Measurements from ENCODE around the gene OSBPL3.

The OSBPL3 gene

DNA sequence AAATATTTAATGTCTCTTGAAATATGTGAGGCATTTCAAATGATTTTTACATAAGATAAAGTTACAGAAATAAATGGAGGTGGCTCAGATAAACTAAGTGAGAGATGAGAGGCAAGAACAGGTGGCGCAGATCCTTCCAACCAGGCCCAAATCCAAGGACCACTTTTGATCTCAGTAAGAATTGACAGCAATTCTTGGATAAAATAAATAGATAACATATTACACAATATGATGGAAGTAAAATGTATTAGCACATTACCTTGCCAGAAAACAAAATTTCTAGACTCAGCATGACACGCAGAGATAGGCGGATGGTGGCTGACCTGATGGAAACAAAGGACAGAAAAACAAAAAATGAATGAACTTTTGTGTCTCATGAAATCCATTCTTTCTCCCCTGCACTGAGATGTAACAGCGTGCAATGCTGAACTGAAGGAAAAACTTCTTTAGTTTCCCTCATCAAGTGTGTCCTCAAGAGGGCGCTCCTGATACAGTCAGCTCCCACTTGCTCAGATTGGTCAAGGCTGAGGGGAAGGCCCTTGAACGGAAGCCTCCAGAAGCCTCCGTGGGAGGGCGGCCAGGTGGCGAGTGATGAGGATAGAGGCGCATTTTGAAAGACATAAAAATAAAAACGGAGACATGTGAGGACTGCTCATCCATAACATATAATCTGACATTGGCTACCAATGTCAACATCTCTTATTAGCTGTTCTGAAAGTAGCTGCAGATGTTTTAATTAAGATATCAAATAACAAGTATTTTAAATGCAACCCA, 159.9 kb downstream of the OSBPL3 start:
- H3K4me1 ChIP-seq (ENCODE audit: control insufficient read depth, insufficient read depth, low read length): 0 out of 2 replicates have a peak, but pooled peaks cover 4% of the 10 kb centered on the region
- no peak overlapping the region for H3K4me3 ChIP-seq (ENCODE audit: low read depth, low read length)
- no peak overlapping the region for H3K27ac ChIP-seq (ENCODE audit: extremely low read depth, low read depth, low read length)
- H3K36me3 ChIP-seq (ENCODE audit: control insufficient read depth in 2 of 2, insufficient read depth in 1 of 2, low read length in 2 of 2): peaks cover 3 to 5% of the 10 kb centered on the region in 2 experiments; a peak in 2 of 3 replicates
- CTCF ChIA-PET: interaction anchor here (0.6 to 3.8 kb wide), 35 partner anchors 8 to 619 kb away, joined by 3 to 52 read pairs (median 4); partner anchors contain the start of gene OSBPL3
- H3K9me3 ChIP-seq (ENCODE audit: control insufficient read depth, insufficient read depth, low read depth, low read length): no peaks in the 10 kb centered on the region
- POLR2A ChIA-PET: no interaction called here
- TF ChIP-seq, protein P1, sequence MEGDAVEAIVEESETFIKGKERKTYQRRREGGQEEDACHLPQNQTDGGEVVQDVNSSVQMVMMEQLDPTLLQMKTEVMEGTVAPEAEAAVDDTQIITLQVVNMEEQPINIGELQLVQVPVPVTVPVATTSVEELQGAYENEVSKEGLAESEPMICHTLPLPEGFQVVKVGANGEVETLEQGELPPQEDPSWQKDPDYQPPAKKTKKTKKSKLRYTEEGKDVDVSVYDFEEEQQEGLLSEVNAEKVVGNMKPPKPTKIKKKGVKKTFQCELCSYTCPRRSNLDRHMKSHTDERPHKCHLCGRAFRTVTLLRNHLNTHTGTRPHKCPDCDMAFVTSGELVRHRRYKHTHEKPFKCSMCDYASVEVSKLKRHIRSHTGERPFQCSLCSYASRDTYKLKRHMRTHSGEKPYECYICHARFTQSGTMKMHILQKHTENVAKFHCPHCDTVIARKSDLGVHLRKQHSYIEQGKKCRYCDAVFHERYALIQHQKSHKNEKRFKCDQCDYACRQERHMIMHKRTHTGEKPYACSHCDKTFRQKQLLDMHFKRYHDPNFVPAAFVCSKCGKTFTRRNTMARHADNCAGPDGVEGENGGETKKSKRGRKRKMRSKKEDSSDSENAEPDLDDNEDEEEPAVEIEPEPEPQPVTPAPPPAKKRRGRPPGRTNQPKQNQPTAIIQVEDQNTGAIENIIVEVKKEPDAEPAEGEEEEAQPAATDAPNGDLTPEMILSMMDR (tag by site-specific recombination; IDR thresholded peaks at IDR 0.05): peak; percentile 48; the same call in 1 of the 2 replicates
- TF ChIP-seq ZFP69B (tag by site-specific recombination; IDR thresholded peaks at IDR 0.05) (no peak), ZNF660 (tag by site-specific recombination; IDR thresholded peaks at IDR 0.05) (no peak), ZNF433 (tag by site-specific recombination; IDR thresholded peaks at IDR 0.05; ENCODE audit: low read depth) (no peak), OSR2 (tag by site-specific recombination; IDR thresholded peaks at IDR 0.05) (peak; percentile 65), ZNF341 (tag by site-specific recombination; IDR thresholded peaks at IDR 0.05; ENCODE audit: low read depth) (no peak), GLI2 (tag by site-specific recombination; IDR thresholded peaks at IDR 0.05; ENCODE audit: borderline replicate concordance, low read depth) (no peak), ZNF600 (tag by site-specific recombination; IDR thresholded peaks at IDR 0.05) (no peak), ZNF24 (tag by site-specific recombination; IDR thresholded peaks at IDR 0.05) (no peak), ZNF670 (tag by site-specific recombination; IDR thresholded peaks at IDR 0.05; ENCODE audit: low read depth) (no peak), SP2 (tag by site-specific recombination; IDR thresholded peaks at IDR 0.05) (no peak), ZFHX2 (tag by site-specific recombination; conservative IDR thresholded peaks at IDR 0.05) (no peak; the same call in 1 of the 2 replicates), ZNF354C (tag by site-specific recombination; IDR thresholded peaks at IDR 0.05; ENCODE audit: borderline replicate concordance, low read depth) (no peak), ZSCAN30 (tag by site-specific recombination; IDR thresholded peaks at IDR 0.05) (no peak), SETDB1 (IDR thresholded peaks at IDR 0.05; ENCODE audit: insufficient read length, low read length) (no peak), ZNF274 (IDR thresholded peaks at IDR 0.05; ENCODE audit: low read length) (no peak), ZNF274 (tag by site-specific recombination; IDR thresholded peaks at IDR 0.05; ENCODE audit: borderline replicate concordance) (no peak), ZNF214 (tag by site-specific recombination; IDR thresholded peaks at IDR 0.05; ENCODE audit: borderline replicate concordance) (no peak), ZNF155 (tag by site-specific recombination; IDR thresholded peaks at IDR 0.05) (no peak), ZNF626 (tag by site-specific recombination; IDR thresholded peaks at IDR 0.05) (no peak), ZIC2 (tag by site-specific recombination; IDR thresholded peaks at IDR 0.05) (no peak), ZNF202 (tag by site-specific recombination; IDR thresholded peaks at IDR 0.05; ENCODE audit: borderline replicate concordance) (no peak)
- TF ChIP-seq, protein P2, sequence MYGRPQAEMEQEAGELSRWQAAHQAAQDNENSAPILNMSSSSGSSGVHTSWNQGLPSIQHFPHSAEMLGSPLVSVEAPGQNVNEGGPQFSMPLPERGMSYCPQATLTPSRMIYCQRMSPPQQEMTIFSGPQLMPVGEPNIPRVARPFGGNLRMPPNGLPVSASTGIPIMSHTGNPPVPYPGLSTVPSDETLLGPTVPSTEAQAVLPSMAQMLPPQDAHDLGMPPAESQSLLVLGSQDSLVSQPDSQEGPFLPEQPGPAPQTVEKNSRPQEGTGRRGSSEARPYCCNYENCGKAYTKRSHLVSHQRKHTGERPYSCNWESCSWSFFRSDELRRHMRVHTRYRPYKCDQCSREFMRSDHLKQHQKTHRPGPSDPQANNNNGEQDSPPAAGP (tag by site-specific recombination; IDR thresholded peaks at IDR 0.05): no peak
- TF ChIP-seq, protein P3, sequence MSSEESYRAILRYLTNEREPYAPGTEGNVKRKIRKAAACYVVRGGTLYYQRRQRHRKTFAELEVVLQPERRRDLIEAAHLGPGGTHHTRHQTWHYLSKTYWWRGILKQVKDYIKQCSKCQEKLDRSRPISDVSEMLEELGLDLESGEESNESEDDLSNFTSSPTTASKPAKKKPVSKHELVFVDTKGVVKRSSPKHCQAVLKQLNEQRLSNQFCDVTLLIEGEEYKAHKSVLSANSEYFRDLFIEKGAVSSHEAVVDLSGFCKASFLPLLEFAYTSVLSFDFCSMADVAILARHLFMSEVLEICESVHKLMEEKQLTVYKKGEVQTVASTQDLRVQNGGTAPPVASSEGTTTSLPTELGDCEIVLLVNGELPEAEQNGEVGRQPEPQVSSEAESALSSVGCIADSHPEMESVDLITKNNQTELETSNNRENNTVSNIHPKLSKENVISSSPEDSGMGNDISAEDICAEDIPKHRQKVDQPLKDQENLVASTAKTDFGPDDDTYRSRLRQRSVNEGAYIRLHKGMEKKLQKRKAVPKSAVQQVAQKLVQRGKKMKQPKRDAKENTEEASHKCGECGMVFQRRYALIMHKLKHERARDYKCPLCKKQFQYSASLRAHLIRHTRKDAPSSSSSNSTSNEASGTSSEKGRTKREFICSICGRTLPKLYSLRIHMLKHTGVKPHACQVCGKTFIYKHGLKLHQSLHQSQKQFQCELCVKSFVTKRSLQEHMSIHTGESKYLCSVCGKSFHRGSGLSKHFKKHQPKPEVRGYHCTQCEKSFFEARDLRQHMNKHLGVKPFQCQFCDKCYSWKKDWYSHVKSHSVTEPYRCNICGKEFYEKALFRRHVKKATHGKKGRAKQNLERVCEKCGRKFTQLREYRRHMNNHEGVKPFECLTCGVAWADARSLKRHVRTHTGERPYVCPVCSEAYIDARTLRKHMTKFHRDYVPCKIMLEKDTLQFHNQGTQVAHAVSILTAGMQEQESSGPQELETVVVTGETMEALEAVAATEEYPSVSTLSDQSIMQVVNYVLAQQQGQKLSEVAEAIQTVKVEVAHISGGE (tag by site-specific recombination; conservative IDR thresholded peaks at IDR 0.05; ENCODE audit: low read depth): no peak
- TF ChIP-seq, protein P4, sequence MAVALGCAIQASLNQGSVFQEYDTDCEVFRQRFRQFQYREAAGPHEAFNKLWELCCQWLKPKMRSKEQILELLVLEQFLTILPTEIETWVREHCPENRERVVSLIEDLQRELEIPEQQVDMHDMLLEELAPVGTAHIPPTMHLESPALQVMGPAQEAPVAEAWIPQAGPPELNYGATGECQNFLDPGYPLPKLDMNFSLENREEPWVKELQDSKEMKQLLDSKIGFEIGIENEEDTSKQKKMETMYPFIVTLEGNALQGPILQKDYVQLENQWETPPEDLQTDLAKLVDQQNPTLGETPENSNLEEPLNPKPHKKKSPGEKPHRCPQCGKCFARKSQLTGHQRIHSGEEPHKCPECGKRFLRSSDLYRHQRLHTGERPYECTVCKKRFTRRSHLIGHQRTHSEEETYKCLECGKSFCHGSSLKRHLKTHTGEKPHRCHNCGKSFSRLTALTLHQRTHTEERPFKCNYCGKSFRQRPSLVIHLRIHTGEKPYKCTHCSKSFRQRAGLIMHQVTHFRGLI (tag by site-specific recombination; IDR thresholded peaks at IDR 0.05): no peak
- TF ChIP-seq, protein P5, sequence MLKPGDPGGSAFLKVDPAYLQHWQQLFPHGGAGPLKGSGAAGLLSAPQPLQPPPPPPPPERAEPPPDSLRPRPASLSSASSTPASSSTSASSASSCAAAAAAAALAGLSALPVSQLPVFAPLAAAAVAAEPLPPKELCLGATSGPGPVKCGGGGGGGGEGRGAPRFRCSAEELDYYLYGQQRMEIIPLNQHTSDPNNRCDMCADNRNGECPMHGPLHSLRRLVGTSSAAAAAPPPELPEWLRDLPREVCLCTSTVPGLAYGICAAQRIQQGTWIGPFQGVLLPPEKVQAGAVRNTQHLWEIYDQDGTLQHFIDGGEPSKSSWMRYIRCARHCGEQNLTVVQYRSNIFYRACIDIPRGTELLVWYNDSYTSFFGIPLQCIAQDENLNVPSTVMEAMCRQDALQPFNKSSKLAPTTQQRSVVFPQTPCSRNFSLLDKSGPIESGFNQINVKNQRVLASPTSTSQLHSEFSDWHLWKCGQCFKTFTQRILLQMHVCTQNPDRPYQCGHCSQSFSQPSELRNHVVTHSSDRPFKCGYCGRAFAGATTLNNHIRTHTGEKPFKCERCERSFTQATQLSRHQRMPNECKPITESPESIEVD (tag by site-specific recombination; IDR thresholded peaks at IDR 0.05): no peak
- TF ChIP-seq, protein P6, sequence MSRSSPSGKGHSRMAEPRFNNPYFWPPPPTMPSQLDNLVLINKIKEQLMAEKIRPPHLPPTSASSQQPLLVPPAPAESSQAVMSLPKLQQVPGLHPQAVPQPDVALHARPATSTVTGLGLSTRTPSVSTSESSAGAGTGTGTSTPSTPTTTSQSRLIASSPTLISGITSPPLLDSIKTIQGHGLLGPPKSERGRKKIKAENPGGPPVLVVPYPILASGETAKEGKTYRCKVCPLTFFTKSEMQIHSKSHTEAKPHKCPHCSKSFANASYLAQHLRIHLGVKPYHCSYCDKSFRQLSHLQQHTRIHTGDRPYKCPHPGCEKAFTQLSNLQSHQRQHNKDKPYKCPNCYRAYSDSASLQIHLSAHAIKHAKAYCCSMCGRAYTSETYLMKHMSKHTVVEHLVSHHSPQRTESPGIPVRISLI (tag by site-specific recombination; IDR thresholded peaks at IDR 0.05): no peak

All from HEK293 (cell line).